Heart right ventricle (tissue), 16 donors: ENCODE results near the gene ACAA2. TPM values are rescaled to one million over a fixed set of nuclear protein-coding genes. Genes with fewer than 3 reads are reported as not detected.

ENCODE experiments used
- ATAC-seq, 8 donors: fragments of 200-7000 bp; cut with Tn5 transposase; one replicate each; pipeline ENCODE4 v1.9.1; 2020; ENCODE audit warnings: mild to moderate bottlenecking in 8 of 8, moderate library complexity in 8 of 8, moderate number of reproducible peaks in 1 of 8
- DNase-seq, 2 donors: peaks; one replicate each; pipeline ENCODE4 v3.0.0-alpha.2; 2020
- H3K27ac ChIP-seq, 10 donors: fragments of 200-600 bp; sonication (generic) in 2 of 10; one replicate each; pipeline versions ENCODE4 v1.5.0 to v1.8.0; 2020 to 2022; ENCODE audit warnings: mild to moderate bottlenecking in 3 of 10
- H3K27me3 ChIP-seq, 7 donors: fragments of 200-600 bp; one replicate each; pipeline ENCODE4 v1.8.0; 2021 to 2022; ENCODE audit warnings: mild to moderate bottlenecking in 2 of 7
- H3K36me3 ChIP-seq, 9 donors: fragments of 200-600 bp; sonication (generic) in 1 of 9; one replicate each; pipeline versions ENCODE4 v1.5.0 to v1.8.0; 2020 to 2022; ENCODE audit warnings: mild to moderate bottlenecking in 2 of 9
- H3K4me1 ChIP-seq, 9 donors: fragments of 200-600 bp; sonication (generic) in 1 of 9; one replicate each; pipeline versions ENCODE4 v1.5.0 to v1.8.0; 2020 to 2022; ENCODE audit warnings: mild to moderate bottlenecking in 4 of 9
- H3K4me3 ChIP-seq, 10 donors: fragments of 200-600 bp; sonication (generic) in 2 of 10; one replicate each; pipeline versions ENCODE4 v1.5.0 to v1.8.0; 2020 to 2022; ENCODE audit warnings: mild to moderate bottlenecking in 7 of 10, moderate library complexity in 2 of 10
- H3K9me3 ChIP-seq, 11 donors: fragments of 200-600 bp in 10 of 11; sonication (generic) in 2 of 11; one replicate each; pipeline versions ENCODE4 v1.5.0 to v1.8.0; 2013 to 2022; ENCODE audit warnings: mild to moderate bottlenecking in 2 of 11, control low read depth in 1 of 11, moderate library complexity in 1 of 11
- CTCF ChIP-seq, 9 donors: fragments of 200-600 bp; sonication (generic) in 2 of 9; IDR thresholded peaks; one replicate each; pipeline versions ENCODE4 v1.5.0 to v1.8.0; 2021 to 2022; ENCODE audit warnings: antibody characterized with exemption in 9 of 9, mild to moderate bottlenecking in 5 of 9, moderate library complexity in 1 of 9
- WGBS, 2 donors: extraction: QIAGEN DNeasy Blood & Tissue Kit; methylation state at CpG; one replicate each; pipeline ENCODE4 v1.1.7; 2013; ENCODE audit warnings: inconsistent platforms in 1 of 2; 5-methylcytosine and 5-hydroxymethylcytosine counted together
- intact Hi-C, 10 donors: fragments of 100-400 bp; cut with DNase I; formaldehyde crosslinking; loops; one replicate each; pipeline versions ENCODE4 v1.11.1 to v1.14.2; 2022
- polyA plus RNA-seq, 2 donors: library from polyadenylated mRNA; stranded (reverse); fragments of 200-250 nt; gene quantifications; one replicate each; pipeline ENCODE4 v1.2.3, GENCODE V29; 2013
- total RNA-seq, 10 donors: library from RNA; stranded (reverse); fragmentation: NEBNext Ultra II Directional in 3 of 10; extraction: Animal tissue kit (Norgen Biotek cat#: 25700) in 3 of 10; gene quantifications; one replicate each; pipeline versions ENCODE4 v1.2.1 to v1.2.4, GENCODE V29; 2021 to 2023
- donor health status: Arrhythmogenic right ventricular cardiomyopathy.
- donor health status: ischemic (EF 13 %, LVEDD 7.1; RV severe dilation, severe dysfunction).
- donor health status: healthy with polysubstance abuse.
- donor health status: DM: no; HTN: yes; CAD: no.
- donor health status: DM: no; HTN: no; CAD: no.
- donor health status: ischemic (EF 25% LVEDD 6.9; RV normal size, moderate dysfunction).
- donor health status: ischemic (EF 25% LVEDD 5.7; RV mildly dilated, moderate dysfunction).
- donor health status: healthy.
- donor health status: DM: yes; HTN: yes; CAD: no.
- donor health status: Ischemic cardiomyopathy.
- donor health status: ischemic (EF 35%, LVEDD 5.7; RV mildly dilated, moderate dysfunction).
- donor health status: nonischemic (EF 11% LVEDD 7.7; RV severe dilation, severe dysfunction).
- donor health status: DM: yes; HTN: yes; CAD: no.
- donor health status: PGD.
- donor health status: ischemic (EF 29% LVEDD 5.4; RV normal size, mild dysfunction).
- donor health status: nonischemic (EF 23%, LVEDD 6.1; RV moderate dilation, normal function).

The ACAA2 gene
- total and polyA plus RNA-seq, 12 donors: 46.7 to 377 (median 247) TPM

DNA sequence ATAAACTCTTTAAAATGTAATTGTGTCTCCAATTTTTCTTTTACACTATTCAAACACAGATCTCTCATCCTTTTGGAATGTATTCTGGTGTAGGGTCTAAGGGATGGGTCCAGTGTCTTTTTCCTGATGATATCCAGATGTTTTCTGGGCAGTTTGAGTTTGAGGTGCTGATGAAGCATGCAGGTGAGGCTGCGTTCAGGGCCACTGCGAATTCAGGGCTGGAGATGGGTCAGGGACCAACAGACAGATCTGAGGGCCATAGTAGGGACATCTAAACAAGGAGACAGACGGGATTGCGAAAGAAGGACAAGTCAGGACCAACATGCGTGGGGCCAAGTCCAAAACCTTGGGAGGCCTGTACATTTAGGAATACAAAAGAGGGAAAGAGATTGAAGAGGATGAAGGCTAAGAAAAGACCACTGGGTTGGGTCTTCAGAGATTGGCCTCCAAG, 70.2 kb downstream of the ACAA2 start:
- no peak for ATAC-seq
- Histone ChIP-seq H3K9me3 (no peaks in the 10 kb centered on the region), H3K27me3 (peaks cover 0 to 16% (median 7%) of the 10 kb centered on the region in 7 donors), H3K27ac (no peak overlapping the region), H3K36me3 (no peaks in the 10 kb centered on the region), H3K4me1 (no peaks in the 10 kb centered on the region), H3K4me3 (no peak overlapping the region)
- no peak for DNase-seq
- no peak for TF ChIP-seq CTCF (IDR thresholded peaks at IDR 0.05)
- WGBS, 2 donors: 83 to 85% methylated on average over 5 of the region's 5 CpGs
- intact Hi-C loops: no loop called here

DNA sequence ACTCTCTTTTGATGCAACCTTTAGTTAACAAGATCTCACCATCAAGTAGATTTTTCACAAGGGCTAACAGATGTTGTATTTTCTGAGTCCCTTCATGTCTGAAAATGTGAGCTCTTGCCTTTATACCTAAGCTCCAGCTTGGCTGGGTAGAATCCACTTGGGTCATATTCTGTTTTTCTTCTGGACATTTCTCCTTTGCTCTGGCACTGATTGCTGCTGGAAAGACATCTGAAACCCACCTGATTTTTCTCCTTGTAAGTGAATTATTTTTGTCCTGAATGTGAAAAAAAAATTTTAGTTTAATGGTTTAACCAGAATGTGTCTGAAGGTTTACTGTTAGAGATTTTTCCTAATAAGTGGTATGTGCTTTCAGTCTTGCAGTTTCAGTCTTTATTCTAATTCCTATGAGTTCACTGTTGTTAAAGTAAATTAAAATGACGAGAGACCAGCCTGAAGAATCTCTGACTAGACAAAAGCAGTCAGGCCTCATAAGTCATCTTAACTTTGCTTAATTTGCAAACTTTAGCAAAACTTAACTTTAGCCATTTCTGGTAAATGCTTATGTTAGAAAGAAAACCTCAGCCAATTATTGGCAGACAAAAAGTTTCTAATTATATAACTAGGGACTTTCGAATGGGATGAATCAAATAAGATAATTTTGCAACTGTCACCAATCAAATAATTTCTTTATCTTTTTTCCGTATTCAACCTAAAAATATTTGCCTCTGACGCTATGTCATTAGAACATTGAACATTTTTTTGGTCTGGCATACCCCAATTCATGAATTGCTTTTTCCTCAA, 70.8 kb downstream of the ACAA2 start:
- no peaks in the 10 kb centered on the region for H3K36me3 ChIP-seq
- no peak for TF ChIP-seq CTCF (IDR thresholded peaks at IDR 0.05)
- intact Hi-C loops: no loop called here

DNA sequence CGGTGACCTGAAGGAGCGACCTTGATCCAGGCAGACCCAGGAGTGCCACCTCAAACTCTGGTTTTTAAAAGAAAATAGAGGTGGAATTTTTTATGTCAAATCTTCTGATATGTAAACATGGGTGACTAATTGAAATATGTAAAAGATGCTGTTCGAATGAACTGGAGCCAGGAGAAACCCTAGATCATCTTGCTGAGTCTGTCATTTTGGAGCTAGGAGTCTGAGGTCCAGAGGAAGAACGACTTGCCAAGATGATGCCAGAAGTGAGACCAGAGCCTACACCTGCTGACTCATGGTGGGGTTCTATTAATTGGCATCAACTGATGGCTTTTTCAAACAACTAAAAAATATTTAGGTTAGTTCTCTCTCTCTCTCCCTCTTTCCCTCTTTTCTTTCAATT, 74.1 kb downstream of the ACAA2 start:
- intact Hi-C loops: loop anchor here in 1 of 10 donors (10.0 kb wide), 1 partner anchor 174 kb away; the partner anchor contains the start of gene LIPG
- Histone ChIP-seq H3K4me1 (peaks cover 0 to 5% (median 0%) of the 10 kb centered on the region in 9 donors), H3K27me3 (peaks cover 0 to 16% (median 3%) of the 10 kb centered on the region in 7 donors), H3K27ac (no peak overlapping the region), H3K9me3 (no peaks in the 10 kb centered on the region), H3K36me3 (no peaks in the 10 kb centered on the region), H3K4me3 (no peak overlapping the region)
- 84% methylated on average over 4 of the region's 4 CpGs for WGBS, 2 donors
- ATAC-seq (no peak), DNase-seq (no peak)
- TF ChIP-seq CTCF (IDR thresholded peaks at IDR 0.05): no peak

More for the DNA sequence above, 70.8 kb downstream of the ACAA2 start:
- no peak overlapping the region for H3K27ac ChIP-seq
- H3K4me3 ChIP-seq: no peak overlapping the region
- H3K9me3 ChIP-seq: no peaks in the 10 kb centered on the region
- DNase-seq (no peak), ATAC-seq (no peak)
- H3K4me1 ChIP-seq: no peaks in the 10 kb centered on the region
- 58% methylated on average over 4 of the region's 4 CpGs for WGBS, 2 donors
- H3K27me3 ChIP-seq: peaks cover 0 to 16% (median 4%) of the 10 kb centered on the region in 7 donors

DNA sequence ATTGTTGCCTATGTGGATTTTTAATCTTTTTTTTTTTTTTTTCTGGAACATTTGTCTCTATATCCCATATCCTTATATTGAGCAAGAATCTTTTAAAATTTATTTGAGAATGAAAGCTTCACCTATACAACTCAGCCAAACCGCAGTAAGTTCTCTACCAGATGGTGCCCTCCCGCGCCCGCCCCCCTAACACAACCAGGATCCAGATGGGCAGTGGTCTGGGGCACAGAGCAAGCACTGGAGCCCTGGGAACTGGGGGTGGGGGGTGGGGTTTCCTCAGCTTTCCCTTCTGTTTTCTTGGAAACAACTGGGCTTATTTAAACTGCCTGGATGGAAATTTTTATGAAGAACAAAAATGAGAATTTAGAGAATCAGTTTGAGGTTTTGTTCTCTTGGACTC, 74.6 kb downstream of the ACAA2 start:
- no peak for TF ChIP-seq CTCF (IDR thresholded peaks at IDR 0.05)
- H3K4me3 ChIP-seq: no peak overlapping the region
- H3K9me3 ChIP-seq: no peaks in the 10 kb centered on the region
- intact Hi-C loops: loop anchor here in 1 of 10 donors (10.0 kb wide), 1 partner anchor 174 kb away; the partner anchor contains the start of gene LIPG
- no peak for ATAC-seq
- H3K27me3 ChIP-seq: peaks cover 0 to 16% (median 3%) of the 10 kb centered on the region in 7 donors
- H3K27ac ChIP-seq: no peak overlapping the region
- no peak for DNase-seq
- no peaks in the 10 kb centered on the region for H3K36me3 ChIP-seq
- WGBS, 2 donors: 92 to 94% methylated on average over 4 of the region's 4 CpGs
- peaks cover 0 to 10% (median 0%) of the 10 kb centered on the region in 9 donors for H3K4me1 ChIP-seq
